ENCODE results near the gene DICER1.

DICER1 gene

GRCh38 chr14:95125221-95125620, 32.1 kb downstream of the DICER1 start:
- peaks cover 77% of the 10 kb centered on the region for H3K36me3 ChIP-seq (ENCODE audit: insufficient read depth, low read length)

GRCh38 chr14:95123891-95124579, 33.3 kb downstream of the DICER1 start:
- Histone ChIP-seq H3F3A (ENCODE audit: low read depth) (no peaks in the 10 kb centered on the region), H3K27me3 (ENCODE audit: insufficient read depth, low read length, poor library complexity, severe bottlenecking) (no peaks in the 10 kb centered on the region), H3K36me3 (ENCODE audit: insufficient read depth, low read length) (peaks cover 65% of the 10 kb centered on the region), H3K9ac (ENCODE audit: low read depth, low read length, poor library complexity, severe bottlenecking) (no peak overlapping the region), H3K79me2 (ENCODE audit: insufficient read depth, low read length) (no peaks in the 10 kb centered on the region), H3K4me1 (ENCODE audit: insufficient read depth, low read length, poor library complexity, severe bottlenecking) (no peaks in the 10 kb centered on the region), H3K4me2 (ENCODE audit: low read depth, low read length, poor library complexity, severe bottlenecking) (no peak overlapping the region), H3K4me3 (ENCODE audit: low read length, poor library complexity, severe bottlenecking) (no peak overlapping the region), H3K9me3 (ENCODE audit: insufficient read depth, low read depth, low read length) (no peaks in the 10 kb centered on the region), H4K20me1 (ENCODE audit: insufficient read depth, low read length, poor library complexity, severe bottlenecking) (no peaks in the 10 kb centered on the region), H2AFZ (ENCODE audit: low read length) (no peak overlapping the region), H3K9me2 (replicated peaks; ENCODE audit: low read depth, low read length) (no peaks in the 10 kb centered on the region)
- TF ChIP-seq EZH2phosphoT487 (IDR thresholded peaks at IDR 0.05; ENCODE audit: borderline replicate concordance) (no peak), CTCF (conservative IDR thresholded peaks at IDR 0.05; ENCODE audit: low read length) (no peak)

More at GRCh38 chr14:95125221-95125620, 32.1 kb downstream of the DICER1 start:
- Histone ChIP-seq H3K9ac (ENCODE audit: low read depth, low read length, poor library complexity, severe bottlenecking) (no peak overlapping the region), H3K9me3 (ENCODE audit: insufficient read depth, low read depth, low read length) (no peaks in the 10 kb centered on the region), H3K4me1 (ENCODE audit: insufficient read depth, low read length, poor library complexity, severe bottlenecking) (no peaks in the 10 kb centered on the region), H3K4me3 (ENCODE audit: low read length, poor library complexity, severe bottlenecking) (no peak overlapping the region), H3F3A (ENCODE audit: low read depth) (no peaks in the 10 kb centered on the region), H3K9me2 (replicated peaks; ENCODE audit: low read depth, low read length) (no peaks in the 10 kb centered on the region), H3K27me3 (ENCODE audit: insufficient read depth, low read length, poor library complexity, severe bottlenecking) (no peaks in the 10 kb centered on the region), H2AFZ (ENCODE audit: low read length) (no peak overlapping the region), H3K4me2 (ENCODE audit: low read depth, low read length, poor library complexity, severe bottlenecking) (no peak overlapping the region), H3K79me2 (ENCODE audit: insufficient read depth, low read length) (no peaks in the 10 kb centered on the region), H4K20me1 (ENCODE audit: insufficient read depth, low read length, poor library complexity, severe bottlenecking) (no peaks in the 10 kb centered on the region)
- TF ChIP-seq CTCF (conservative IDR thresholded peaks at IDR 0.05; ENCODE audit: low read length): no peak
- no peak for TF ChIP-seq EZH2phosphoT487 (IDR thresholded peaks at IDR 0.05; ENCODE audit: borderline replicate concordance)

GRCh38 chr14:95122621-95122945, 34.7 kb downstream of the DICER1 start:
- no peak overlapping the region for H3K9ac ChIP-seq (ENCODE audit: low read depth, low read length, poor library complexity, severe bottlenecking)
- H3K4me1 ChIP-seq (ENCODE audit: insufficient read depth, low read length, poor library complexity, severe bottlenecking): no peaks in the 10 kb centered on the region
- peaks cover 58% of the 10 kb centered on the region; the same call in 1 of the 2 replicates for H3K36me3 ChIP-seq (ENCODE audit: insufficient read depth, low read length)
- H3K4me2 ChIP-seq (ENCODE audit: low read depth, low read length, poor library complexity, severe bottlenecking): no peak overlapping the region
- no peaks in the 10 kb centered on the region for H3K9me2 ChIP-seq (replicated peaks; ENCODE audit: low read depth, low read length)
- no peaks in the 10 kb centered on the region for H3K9me3 ChIP-seq (ENCODE audit: insufficient read depth, low read depth, low read length)
- no peak overlapping the region for H3K4me3 ChIP-seq (ENCODE audit: low read length, poor library complexity, severe bottlenecking)
- TF ChIP-seq CTCF (conservative IDR thresholded peaks at IDR 0.05; ENCODE audit: low read length) (no peak), EZH2phosphoT487 (IDR thresholded peaks at IDR 0.05; ENCODE audit: borderline replicate concordance) (no peak)
- H3F3A ChIP-seq (ENCODE audit: low read depth): no peaks in the 10 kb centered on the region
- no peaks in the 10 kb centered on the region for H4K20me1 ChIP-seq (ENCODE audit: insufficient read depth, low read length, poor library complexity, severe bottlenecking)
- H2AFZ ChIP-seq (ENCODE audit: low read length): no peak overlapping the region
- H3K79me2 ChIP-seq (ENCODE audit: insufficient read depth, low read length): no peaks in the 10 kb centered on the region
- no peaks in the 10 kb centered on the region for H3K27me3 ChIP-seq (ENCODE audit: insufficient read depth, low read length, poor library complexity, severe bottlenecking)

All from Loucy (cell line).